22Rv1 (cell line): ENCODE measurements around the gene TUBB2B.

ENCODE experiments used
- H3K27ac ChIP-seq: fragments of 450-650 bp; 2 replicates; pipeline ENCODE4 v1.5.1; 2017
- CTCF ChIP-seq: fragments of 450-650 bp; IDR thresholded peaks from 2 replicates; pipeline ENCODE4 v1.5.1; 2017; ENCODE audit warnings: mild to moderate bottlenecking
- ZFX ChIP-seq: fragments of 450-650 bp; IDR thresholded peaks from 2 replicates; pipeline ENCODE4 v1.6.1; 2017; ENCODE audit warnings: antibody characterized with exemption, borderline replicate concordance

The TUBB2B gene

GRCh38 chr6:3237761-3238662, 10.6 kb upstream of the TUBB2B start:
- TF ChIP-seq ZFX (no peak), CTCF (no peak)
- no peak overlapping the region for H3K27ac ChIP-seq

GRCh38 chr6:3236005-3236404, 8.6 kb upstream of the TUBB2B start:
- no peak overlapping the region for H3K27ac ChIP-seq
- TF ChIP-seq ZFX (no peak), CTCF (no peak)

GRCh38 chr6:3235486-3235885, 8.0 kb upstream of the TUBB2B start:
- no peak overlapping the region for H3K27ac ChIP-seq
- TF ChIP-seq ZFX = no peak
- no peak for TF ChIP-seq CTCF

GRCh38 chr6:3233904-3234303, 6.5 kb upstream of the TUBB2B start:
- no peak for TF ChIP-seq ZFX
- no peak for TF ChIP-seq CTCF
- no peak overlapping the region for H3K27ac ChIP-seq

- no peak for TF ChIP-seq CTCF
- TF ChIP-seq ZFX = no peak
- no peak overlapping the region for H3K27ac ChIP-seq
Measured at GRCh38 chr6:3233321-3233720, 5.9 kb upstream of the TUBB2B start.

GRCh38 chr6:3232017-3232945, 4.8 kb upstream of the TUBB2B start:
- TF ChIP-seq CTCF (no peak), ZFX (no peak)
- H3K27ac ChIP-seq = 0 out of 2 replicates have a peak overlapping the region, but pooled peaks have one; percentile 46
